ENCODE data around the gene RAB10.
"Not testable (repeated sequence)": the region's sequence is repeated elsewhere in the genome, so short reads cannot be mapped to it uniquely, and the experiment has no call there.

RAB10 gene

GRCh38 chr2:26162963-26163362 lies 129.1 kb downstream of the RAB10 start:
- H3K4me3 ChIP-seq (ENCODE audit: low read depth, low read length), result no peak overlapping the region
- no peak for TF ChIP-seq CTCF (IDR thresholded peaks at IDR 0.05; ENCODE audit: borderline replicate concordance, insufficient read depth, low read depth, low read length)

GRCh38 chr2:26164231-26164630 lies 130.3 kb downstream of the RAB10 start:
- no peak for TF ChIP-seq CTCF (IDR thresholded peaks at IDR 0.05; ENCODE audit: borderline replicate concordance, insufficient read depth, low read depth, low read length)
- no peak overlapping the region for H3K4me3 ChIP-seq (ENCODE audit: low read depth, low read length)

GRCh38 chr2:26164641-26165211 lies 130.8 kb downstream of the RAB10 start:
- no peak overlapping the region for H3K4me3 ChIP-seq (ENCODE audit: low read depth, low read length)
- TF ChIP-seq CTCF (IDR thresholded peaks at IDR 0.05; ENCODE audit: borderline replicate concordance, insufficient read depth, low read depth, low read length), result no peak

- no peak for TF ChIP-seq CTCF (IDR thresholded peaks at IDR 0.05; ENCODE audit: borderline replicate concordance, insufficient read depth, low read depth, low read length)
- H3K4me3 ChIP-seq (ENCODE audit: low read depth, low read length), result no peak overlapping the region
Measured at GRCh38 chr2:26165403-26165802, 131.5 kb downstream of the RAB10 start.

- H3K4me3 ChIP-seq (ENCODE audit: low read depth, low read length), result not testable (repeated sequence)
Measured at GRCh38 chr2:26166541-26166940, 132.7 kb downstream of the RAB10 start.

- TF ChIP-seq CTCF (IDR thresholded peaks at IDR 0.05; ENCODE audit: borderline replicate concordance, insufficient read depth, low read depth, low read length), result no peak
- no peak overlapping the region for H3K4me3 ChIP-seq (ENCODE audit: low read depth, low read length)
Measured at GRCh38 chr2:26168785-26169184, 134.9 kb downstream of the RAB10 start.

GRCh38 chr2:26169226-26169625 lies 135.3 kb downstream of the RAB10 start:
- H3K4me3 ChIP-seq (ENCODE audit: low read depth, low read length), result no peak overlapping the region

More at GRCh38 chr2:26169226-26169625, 135.3 kb downstream of the RAB10 start:
- no peak for TF ChIP-seq CTCF (IDR thresholded peaks at IDR 0.05; ENCODE audit: borderline replicate concordance, insufficient read depth, low read depth, low read length)
